NB4 (cell line): ENCODE measurements around the gene TMEM121.

Source experiments
- CTCF ChIP-seq: IDR thresholded peaks from one replicate; pipeline ENCODE4 v1.5.1; 2012; ENCODE audit warnings: low read depth, low read length
- MAX ChIP-seq: IDR thresholded peaks from 2 replicates; pipeline ENCODE4 v1.6.1; 2011; ENCODE audit warnings: low read depth, low read length
- MYC ChIP-seq: IDR thresholded peaks from 2 replicates; pipeline ENCODE4 v1.6.1; 2011; ENCODE audit warnings: low read depth, low read length
- POLR2A ChIP-seq: IDR thresholded peaks from 2 replicates; pipeline ENCODE4 v1.6.1; 2011; ENCODE audit warnings: mild to moderate bottlenecking; ENCODE audit not compliant: insufficient read length; ENCODE audit errors: extremely low read depth

GRCh38 chr14:105531894-105532623 is 5.7 kb downstream of the TMEM121 start:
- TF ChIP-seq CTCF (no peak), POLR2A (no peak), MAX (no peak), MYC (no peak)
